Measurements from ENCODE around the gene MCM8.

- no peak for TF ChIP-seq ATF3 (IDR thresholded peaks at IDR 0.05)
- TF ChIP-seq CTCF (IDR thresholded peaks at IDR 0.05; ENCODE audit: low read depth, low read length, missing input control): no peak
- no peak for TF ChIP-seq FOXA1 (IDR thresholded peaks at IDR 0.05)
- no peak for TF ChIP-seq RAD21 (IDR thresholded peaks at IDR 0.05)
- no peak for TF ChIP-seq GABPA (IDR thresholded peaks at IDR 0.05 in 1 of 2, conservative IDR thresholded peaks at IDR 0.05 in 1 of 2)
- TF ChIP-seq MAX (IDR thresholded peaks at IDR 0.05): no peak
- TF ChIP-seq EGR1 (IDR thresholded peaks at IDR 0.05; ENCODE audit: low read depth in 2 of 2): no peak
- no peak for TF ChIP-seq ZBTB33 (IDR thresholded peaks at IDR 0.05)
- TF ChIP-seq YY1 (IDR thresholded peaks at IDR 0.05): no peak
- no peak for TF ChIP-seq JUND (IDR thresholded peaks at IDR 0.05)
- TF ChIP-seq HNF4A (conservative IDR thresholded peaks at IDR 0.05): no peak
- TF ChIP-seq TAF1 (conservative IDR thresholded peaks at IDR 0.05): no peak
Observed at GRCh38 chr20:5969348-5969935, 19.0 kb downstream of the MCM8 start.

Data from liver (tissue), 3 donors.